ENCODE data around the gene NUMBL. TPM values are rescaled to one million over a fixed set of nuclear protein-coding genes. Genes with fewer than 3 reads are reported as not detected.

The NUMBL gene
- total and polyA plus RNA-seq, 2 of the 13 experiments (the other 11 are each of a cell fraction or from before 2014, with no cell fraction given), result 0.49 to 2.3 TPM

GRCh38 chr19:40718774-40719391, 28.4 kb upstream of the NUMBL start (continued):
- 0 out of 2 replicates have a peak, but pooled peaks have one; percentile 46 for TF ChIP-seq SNAPC4 (CRISPR knock-in tag; IDR thresholded peaks at IDR 0.05)
- no peak for TF ChIP-seq MAF1 (CRISPR knock-in tag; IDR thresholded peaks at IDR 0.05; ENCODE audit: borderline replicate concordance)
- no peak for TF ChIP-seq ZNF3 (CRISPR knock-in tag; IDR thresholded peaks at IDR 0.05)
- TF ChIP-seq GTF3A (CRISPR knock-in tag; conservative IDR thresholded peaks at IDR 0.05), result no peak
- TF ChIP-seq NFATC3 (CRISPR knock-in tag; IDR thresholded peaks at IDR 0.05), result no peak
- no peak for TF ChIP-seq ZNF879 (CRISPR knock-in tag; IDR thresholded peaks at IDR 0.05)
- no peak for TF ChIP-seq THAP8 (CRISPR knock-in tag; IDR thresholded peaks at IDR 0.05; ENCODE audit: borderline replicate concordance)
- no peak for TF ChIP-seq ELK4 (CRISPR knock-in tag; IDR thresholded peaks at IDR 0.05; ENCODE audit: borderline replicate concordance)
- TF ChIP-seq ZNF580 (CRISPR knock-in tag; IDR thresholded peaks at IDR 0.05; ENCODE audit: borderline replicate concordance, low read depth), result no peak; the same call in 1 of the 2 replicates
- no peak for TF ChIP-seq ATF7-NPFF (CRISPR knock-in tag; IDR thresholded peaks at IDR 0.05; ENCODE audit: low read depth)
- TF ChIP-seq NR0B2 (CRISPR knock-in tag; IDR thresholded peaks at IDR 0.05), result peak; percentile 24; the same call in 1 of the 2 replicates
- TF ChIP-seq JARID2 (CRISPR knock-in tag; IDR thresholded peaks at IDR 0.05; ENCODE audit: insufficient replicate concordance), result no peak
- TF ChIP-seq REL (CRISPR knock-in tag; conservative IDR thresholded peaks at IDR 0.05), result no peak
- no peak for TF ChIP-seq ETV6 (CRISPR knock-in tag; conservative IDR thresholded peaks at IDR 0.05)
- peak; percentile 39; the same call in 1 of the 2 replicates for TF ChIP-seq ZNF691 (CRISPR knock-in tag; IDR thresholded peaks at IDR 0.05; ENCODE audit: borderline replicate concordance, low read depth)
- no peak for TF ChIP-seq TCF7 (IDR thresholded peaks at IDR 0.05; ENCODE audit: low read depth)
- no peak for TF ChIP-seq MBNL3 (CRISPR knock-in tag; conservative IDR thresholded peaks at IDR 0.05)
- TF ChIP-seq ZKSCAN8 (CRISPR knock-in tag; IDR thresholded peaks at IDR 0.05; ENCODE audit: borderline replicate concordance), result no peak
- TF ChIP-seq ZNF441 (CRISPR knock-in tag; IDR thresholded peaks at IDR 0.05; ENCODE audit: borderline replicate concordance), result 0 out of 2 replicates have a peak, but pooled peaks have one; percentile 50
- TF ChIP-seq ZNF24 (IDR thresholded peaks at IDR 0.05), result no peak
- peak; percentile 34; the same call in 1 of the 2 replicates for TF ChIP-seq MEIS1 (CRISPR knock-in tag; IDR thresholded peaks at IDR 0.05; ENCODE audit: borderline replicate concordance)

Data from HepG2 (cell line).